ENCODE data around the gene SULT2A1.

DNA sequence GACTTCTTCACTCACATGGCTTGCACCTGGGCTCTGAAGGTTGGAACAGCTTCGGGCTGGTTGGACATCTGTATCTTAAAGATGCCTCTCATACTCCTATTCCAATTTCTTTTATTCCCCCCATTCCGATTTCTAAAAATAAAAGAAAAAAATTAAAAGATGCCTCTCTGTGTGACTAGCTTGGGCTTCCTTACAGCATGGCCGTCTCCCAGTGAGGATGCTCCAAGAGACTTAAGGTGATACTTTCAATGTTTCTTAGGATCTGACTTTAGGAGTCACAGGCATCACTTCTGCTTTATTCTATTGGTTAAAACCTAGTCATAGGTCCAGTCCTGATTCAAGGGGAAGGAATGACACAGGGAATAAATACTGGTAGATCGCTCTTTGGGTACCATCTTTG is 9.9 kb upstream of the SULT2A1 start:
- TF ChIP-seq, protein P1, sequence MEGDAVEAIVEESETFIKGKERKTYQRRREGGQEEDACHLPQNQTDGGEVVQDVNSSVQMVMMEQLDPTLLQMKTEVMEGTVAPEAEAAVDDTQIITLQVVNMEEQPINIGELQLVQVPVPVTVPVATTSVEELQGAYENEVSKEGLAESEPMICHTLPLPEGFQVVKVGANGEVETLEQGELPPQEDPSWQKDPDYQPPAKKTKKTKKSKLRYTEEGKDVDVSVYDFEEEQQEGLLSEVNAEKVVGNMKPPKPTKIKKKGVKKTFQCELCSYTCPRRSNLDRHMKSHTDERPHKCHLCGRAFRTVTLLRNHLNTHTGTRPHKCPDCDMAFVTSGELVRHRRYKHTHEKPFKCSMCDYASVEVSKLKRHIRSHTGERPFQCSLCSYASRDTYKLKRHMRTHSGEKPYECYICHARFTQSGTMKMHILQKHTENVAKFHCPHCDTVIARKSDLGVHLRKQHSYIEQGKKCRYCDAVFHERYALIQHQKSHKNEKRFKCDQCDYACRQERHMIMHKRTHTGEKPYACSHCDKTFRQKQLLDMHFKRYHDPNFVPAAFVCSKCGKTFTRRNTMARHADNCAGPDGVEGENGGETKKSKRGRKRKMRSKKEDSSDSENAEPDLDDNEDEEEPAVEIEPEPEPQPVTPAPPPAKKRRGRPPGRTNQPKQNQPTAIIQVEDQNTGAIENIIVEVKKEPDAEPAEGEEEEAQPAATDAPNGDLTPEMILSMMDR (IDR thresholded peaks at IDR 0.05): no peak
- TF ChIP-seq EP300 (IDR thresholded peaks at IDR 0.05): no peak
